Stimulated activated naive CD8-positive, alpha-beta T cell treated with anti-CD3 and anti-CD28 coated beads, Interleukin-15, amount 100 ng/mL, for 72 hours (primary cell): ENCODE data around the gene AEBP2.
"Not testable (repeated sequence)": the region's sequence is repeated elsewhere in the genome, so short reads cannot be mapped to it uniquely, and the experiment has no call there.

Experiments used
- ATAC-seq: fragments of 150-1000 bp; cut with Tn5 transposase; 2 replicates; pipeline ENCODE4 v1.10.0; 2021; ENCODE audit warnings: mild to moderate bottlenecking, moderate library complexity
- DNase-seq, 2 donors: peaks; one replicate each; pipeline ENCODE4 v3.0.0; 2021 to 2022
- H3K27ac Mint-ChIP-seq, 2 donors: one replicate each; pipeline ENCODE4 v1.8.0; 2022; ENCODE audit warnings: mild to moderate bottlenecking in 2 of 2, mixed read lengths in 2 of 2, moderate library complexity in 2 of 2
- H3K27me3 Mint-ChIP-seq: one replicate; pipeline ENCODE4 v1.8.0; 2022; ENCODE audit warnings: mixed read lengths
- H3K4me1 Mint-ChIP-seq: one replicate; pipeline ENCODE4 v1.8.0; 2022; ENCODE audit warnings: mild to moderate bottlenecking, mixed read lengths
- H3K4me3 Mint-ChIP-seq, 2 donors: one replicate each; pipeline ENCODE4 v1.8.0; 2022; ENCODE audit warnings: mild to moderate bottlenecking in 2 of 2, mixed read lengths in 2 of 2, moderate library complexity in 1 of 2
- H3K9me3 Mint-ChIP-seq, 2 donors: one replicate each; pipeline ENCODE4 v1.8.0; 2022; ENCODE audit warnings: mixed read lengths in 2 of 2

AEBP2 gene

GRCh38 chr12:19461999-19462398 lies 22.7 kb downstream of the AEBP2 start:
- Mint-ChIP-seq H3K9me3 (no peaks in the 10 kb centered on the region), H3K4me3 (no peak overlapping the region), H3K27me3 (no peaks in the 10 kb centered on the region), H3K4me1 (peaks cover 57% of the 10 kb centered on the region), H3K27ac (no peak overlapping the region)
- no peak for ATAC-seq
- DNase-seq = no peak

- ATAC-seq (no peak), DNase-seq (no peak)
- no peaks in the 10 kb centered on the region for H3K27me3 Mint-ChIP-seq
- H3K4me3 Mint-ChIP-seq = no peak overlapping the region
- no peak overlapping the region for H3K27ac Mint-ChIP-seq
- no peaks in the 10 kb centered on the region for H3K9me3 Mint-ChIP-seq
- peaks cover 54% of the 10 kb centered on the region for H3K4me1 Mint-ChIP-seq
Observed at GRCh38 chr12:19462406-19462805, 23.1 kb downstream of the AEBP2 start.

GRCh38 chr12:19464192-19464580 lies 24.9 kb downstream of the AEBP2 start:
- no peak for ATAC-seq

GRCh38 chr12:19465711-19466110 lies 26.4 kb downstream of the AEBP2 start:
- H3K4me1 Mint-ChIP-seq = peaks cover 39% of the 10 kb centered on the region
- no peak for DNase-seq
- peak overlapping the region in 1 of 2 donors; percentile 40 for H3K27ac Mint-ChIP-seq
- no peaks in the 10 kb centered on the region for H3K27me3 Mint-ChIP-seq
- H3K4me3 Mint-ChIP-seq = no peak overlapping the region
- no peaks in the 10 kb centered on the region for H3K9me3 Mint-ChIP-seq
- ATAC-seq = no peak

More at GRCh38 chr12:19464192-19464580, 24.9 kb downstream of the AEBP2 start:
- Mint-ChIP-seq H3K4me1 (peaks cover 50% of the 10 kb centered on the region), H3K27ac (no peak overlapping the region), H3K27me3 (no peaks in the 10 kb centered on the region), H3K9me3 (no peaks in the 10 kb centered on the region), H3K4me3 (no peak overlapping the region)
- no peak for DNase-seq

- peaks cover 45% of the 10 kb centered on the region for H3K4me1 Mint-ChIP-seq
- DNase-seq = no peak
Observed at GRCh38 chr12:19474147-19474546, 34.9 kb downstream of the AEBP2 start.

GRCh38 chr12:19475884-19476505 lies 36.7 kb downstream of the AEBP2 start:
- not testable (repeated sequence) for H3K4me3 Mint-ChIP-seq, H3K27ac Mint-ChIP-seq, H3K27me3 Mint-ChIP-seq, DNase-seq, ATAC-seq
- Mint-ChIP-seq H3K4me1 (peaks cover 55% of the 10 kb centered on the region), H3K9me3 (peaks cover 19 to 23% of the 10 kb centered on the region in 2 donors)

More at GRCh38 chr12:19474147-19474546, 34.9 kb downstream of the AEBP2 start:
- Mint-ChIP-seq H3K27me3 (no peaks in the 10 kb centered on the region), H3K9me3 (peaks cover 11 to 12% of the 10 kb centered on the region in 2 donors), H3K4me3 (no peak overlapping the region), H3K27ac (no peak overlapping the region)
- no peak for ATAC-seq

- H3K4me3 Mint-ChIP-seq = no peak overlapping the region
- H3K27me3 Mint-ChIP-seq = no peaks in the 10 kb centered on the region
- H3K4me1 Mint-ChIP-seq = peaks cover 62% of the 10 kb centered on the region
- no peak overlapping the region for H3K27ac Mint-ChIP-seq
- peaks cover 19 to 26% of the 10 kb centered on the region in 2 donors for H3K9me3 Mint-ChIP-seq
- DNase-seq (no peak), ATAC-seq (no peak)
Observed at GRCh38 chr12:19477071-19477470, 37.8 kb downstream of the AEBP2 start.

- ATAC-seq (no peak), DNase-seq (no peak)
- Mint-ChIP-seq H3K27me3 (no peaks in the 10 kb centered on the region), H3K4me3 (no peak overlapping the region), H3K9me3 (peaks cover 19 to 26% of the 10 kb centered on the region in 2 donors), H3K4me1 (peaks cover 82% of the 10 kb centered on the region), H3K27ac (peak overlapping the region in 1 of 2 donors; percentile 68)
Observed at GRCh38 chr12:19480459-19480858, 41.2 kb downstream of the AEBP2 start.

GRCh38 chr12:19482036-19482435 lies 42.7 kb downstream of the AEBP2 start:
- Mint-ChIP-seq H3K9me3 (peaks cover 19 to 26% of the 10 kb centered on the region in 2 donors), H3K4me1 (peaks cover 81% of the 10 kb centered on the region), H3K27me3 (no peaks in the 10 kb centered on the region), H3K4me3 (peak overlapping the region; percentile 74 to 77), H3K27ac (peak overlapping the region in 1 of 2 donors; percentile 92)
- no peak for DNase-seq
- ATAC-seq = peak; percentile 1

- Mint-ChIP-seq H3K27ac (peak overlapping the region; percentile 90 to 92), H3K4me3 (peak overlapping the region; percentile 74 to 77), H3K27me3 (no peaks in the 10 kb centered on the region), H3K9me3 (peaks cover 15 to 20% of the 10 kb centered on the region in 2 donors), H3K4me1 (peaks cover 78% of the 10 kb centered on the region)
- ATAC-seq = peak; percentile 99
- DNase-seq = peak; percentile 71 to 88
Observed at GRCh38 chr12:19482551-19483109, 43.3 kb downstream of the AEBP2 start.

GRCh38 chr12:19483727-19484126 lies 44.4 kb downstream of the AEBP2 start:
- Mint-ChIP-seq H3K9me3 (peaks cover 9 to 14% of the 10 kb centered on the region in 2 donors), H3K4me1 (peaks cover 78% of the 10 kb centered on the region), H3K27me3 (no peaks in the 10 kb centered on the region), H3K27ac (peak overlapping the region; percentile 74 to 78), H3K4me3 (peak overlapping the region; percentile 74 to 77)
- no peak for DNase-seq
- no peak for ATAC-seq

- Mint-ChIP-seq H3K27me3 (no peaks in the 10 kb centered on the region), H3K4me1 (peaks cover 85% of the 10 kb centered on the region), H3K4me3 (peak overlapping the region; percentile 44 to 51), H3K27ac (peak overlapping the region in 1 of 2 donors; percentile 86), H3K9me3 (peaks cover 6 to 14% of the 10 kb centered on the region in 2 donors)
- ATAC-seq (no peak), DNase-seq (no peak)
Observed at GRCh38 chr12:19484738-19485137, 45.4 kb downstream of the AEBP2 start.

GRCh38 chr12:19485240-19485639 lies 45.9 kb downstream of the AEBP2 start:
- Mint-ChIP-seq H3K27me3 (no peaks in the 10 kb centered on the region), H3K9me3 (peaks cover 5 to 10% of the 10 kb centered on the region in 2 donors), H3K4me3 (peak overlapping the region; percentile 36 to 51), H3K27ac (peak overlapping the region; percentile 86 to 97), H3K4me1 (peaks cover 82% of the 10 kb centered on the region)
- ATAC-seq (no peak), DNase-seq (no peak)

GRCh38 chr12:19489168-19489567 lies 49.9 kb downstream of the AEBP2 start:
- no peaks in the 10 kb centered on the region for H3K27me3 Mint-ChIP-seq
- ATAC-seq = peak; percentile 18
- DNase-seq = no peak
- no peaks in the 10 kb centered on the region for H3K9me3 Mint-ChIP-seq
- no peak overlapping the region for H3K4me3 Mint-ChIP-seq
- peaks cover 62% of the 10 kb centered on the region for H3K4me1 Mint-ChIP-seq
- H3K27ac Mint-ChIP-seq = peak overlapping the region; percentile 26 to 48

- Mint-ChIP-seq H3K4me1 (peaks cover 48% of the 10 kb centered on the region), H3K27ac (no peak overlapping the region), H3K27me3 (no peaks in the 10 kb centered on the region), H3K4me3 (no peak overlapping the region), H3K9me3 (no peaks in the 10 kb centered on the region)
- DNase-seq (no peak), ATAC-seq (no peak)
Observed at GRCh38 chr12:19490908-19491307, 51.6 kb downstream of the AEBP2 start.

- Mint-ChIP-seq H3K27me3 (no peaks in the 10 kb centered on the region), H3K4me3 (no peak overlapping the region), H3K4me1 (peaks cover 43% of the 10 kb centered on the region), H3K9me3 (no peaks in the 10 kb centered on the region), H3K27ac (peak overlapping the region in 1 of 2 donors; percentile 27)
- DNase-seq (no peak), ATAC-seq (no peak)
Observed at GRCh38 chr12:19491863-19492262, 52.6 kb downstream of the AEBP2 start.
